Activated naive CD8-positive, alpha-beta T cell (primary cell): ENCODE measurements around the gene PRAC1.

ENCODE experiments used
- H3K27ac Mint-ChIP-seq: one replicate; pipeline ENCODE4 v1.8.0; 2021; ENCODE audit warnings: mixed read lengths
- H3K27me3 Mint-ChIP-seq: one replicate; pipeline ENCODE4 v1.8.0; 2021; ENCODE audit warnings: mixed read lengths
- H3K36me3 Mint-ChIP-seq: one replicate; pipeline ENCODE4 v1.8.0; 2021; ENCODE audit warnings: mixed read lengths
- H3K4me1 Mint-ChIP-seq: one replicate; pipeline ENCODE4 v1.8.0; 2021; ENCODE audit warnings: low read depth, mixed read lengths
- H3K4me3 Mint-ChIP-seq: one replicate; pipeline ENCODE4 v1.8.0; 2021; ENCODE audit warnings: mild to moderate bottlenecking, mixed read lengths
- H3K9me3 Mint-ChIP-seq: one replicate; pipeline ENCODE4 v1.8.0; 2021; ENCODE audit warnings: low read depth, mixed read lengths

Gene PRAC1

GRCh38 chr17:48751733-48752398, 29.5 kb upstream of the PRAC1 start:
- H3K27me3 Mint-ChIP-seq, result peaks cover 56% of the 10 kb centered on the region
- H3K36me3 Mint-ChIP-seq, result no peaks in the 10 kb centered on the region
- H3K27ac Mint-ChIP-seq, result no peak overlapping the region
- no peaks in the 10 kb centered on the region for H3K9me3 Mint-ChIP-seq
- peaks cover 25% of the 10 kb centered on the region for H3K4me1 Mint-ChIP-seq
- no peak overlapping the region for H3K4me3 Mint-ChIP-seq

- peaks cover 61% of the 10 kb centered on the region for H3K27me3 Mint-ChIP-seq
- no peaks in the 10 kb centered on the region for H3K9me3 Mint-ChIP-seq
- H3K36me3 Mint-ChIP-seq, result no peaks in the 10 kb centered on the region
- no peak overlapping the region for H3K27ac Mint-ChIP-seq
- H3K4me3 Mint-ChIP-seq, result no peak overlapping the region
- H3K4me1 Mint-ChIP-seq, result peaks cover 30% of the 10 kb centered on the region
These were observed 28.9 kb upstream of the PRAC1 start for GRCh38 chr17:48751172-48751571.

GRCh38 chr17:48749621-48750553, 27.6 kb upstream of the PRAC1 start:
- Mint-ChIP-seq H3K27ac (no peak overlapping the region), H3K36me3 (no peaks in the 10 kb centered on the region), H3K9me3 (no peaks in the 10 kb centered on the region), H3K4me3 (no peak overlapping the region), H3K4me1 (peaks cover 32% of the 10 kb centered on the region), H3K27me3 (peaks cover 61% of the 10 kb centered on the region)

GRCh38 chr17:48748718-48749566, 26.6 kb upstream of the PRAC1 start:
- H3K27me3 Mint-ChIP-seq, result peaks cover 61% of the 10 kb centered on the region
- H3K9me3 Mint-ChIP-seq, result no peaks in the 10 kb centered on the region
- peaks cover 26% of the 10 kb centered on the region for H3K4me1 Mint-ChIP-seq
- H3K27ac Mint-ChIP-seq, result no peak overlapping the region
- H3K36me3 Mint-ChIP-seq, result no peaks in the 10 kb centered on the region
- no peak overlapping the region for H3K4me3 Mint-ChIP-seq

GRCh38 chr17:48747445-48748363, 25.4 kb upstream of the PRAC1 start:
- H3K36me3 Mint-ChIP-seq, result no peaks in the 10 kb centered on the region
- H3K27ac Mint-ChIP-seq, result no peak overlapping the region
- peaks cover 17% of the 10 kb centered on the region for H3K4me1 Mint-ChIP-seq
- peaks cover 58% of the 10 kb centered on the region for H3K27me3 Mint-ChIP-seq
- H3K9me3 Mint-ChIP-seq, result no peaks in the 10 kb centered on the region
- H3K4me3 Mint-ChIP-seq, result no peak overlapping the region

GRCh38 chr17:48746916-48747444, 24.7 kb upstream of the PRAC1 start:
- Mint-ChIP-seq H3K36me3 (no peaks in the 10 kb centered on the region), H3K27me3 (peaks cover 60% of the 10 kb centered on the region), H3K9me3 (no peaks in the 10 kb centered on the region), H3K27ac (no peak overlapping the region), H3K4me3 (no peak overlapping the region), H3K4me1 (peaks cover 15% of the 10 kb centered on the region)

GRCh38 chr17:48745381-48746275, 23.3 kb upstream of the PRAC1 start:
- H3K27ac Mint-ChIP-seq, result no peak overlapping the region
- peaks cover 11% of the 10 kb centered on the region for H3K4me1 Mint-ChIP-seq
- H3K9me3 Mint-ChIP-seq, result no peaks in the 10 kb centered on the region
- H3K27me3 Mint-ChIP-seq, result peaks cover 55% of the 10 kb centered on the region
- H3K4me3 Mint-ChIP-seq, result no peak overlapping the region
- H3K36me3 Mint-ChIP-seq, result no peaks in the 10 kb centered on the region

GRCh38 chr17:48740537-48740936, 18.2 kb upstream of the PRAC1 start:
- H3K27me3 Mint-ChIP-seq, result peaks cover 59% of the 10 kb centered on the region
- no peaks in the 10 kb centered on the region for H3K9me3 Mint-ChIP-seq
- peaks cover 9% of the 10 kb centered on the region for H3K4me1 Mint-ChIP-seq
- no peak overlapping the region for H3K4me3 Mint-ChIP-seq
- no peak overlapping the region for H3K27ac Mint-ChIP-seq
- H3K36me3 Mint-ChIP-seq, result no peaks in the 10 kb centered on the region

- Mint-ChIP-seq H3K27ac (no peak overlapping the region), H3K4me1 (peaks cover 12% of the 10 kb centered on the region), H3K4me3 (peak overlapping the region; percentile 52), H3K9me3 (no peaks in the 10 kb centered on the region), H3K27me3 (peaks cover 59% of the 10 kb centered on the region), H3K36me3 (no peaks in the 10 kb centered on the region)
These were observed 16.6 kb upstream of the PRAC1 start for GRCh38 chr17:48738803-48739526.

- H3K27ac Mint-ChIP-seq, result no peak overlapping the region
- H3K27me3 Mint-ChIP-seq, result peaks cover 60% of the 10 kb centered on the region
- H3K9me3 Mint-ChIP-seq, result no peaks in the 10 kb centered on the region
- H3K4me3 Mint-ChIP-seq, result no peak overlapping the region
- peaks cover 17% of the 10 kb centered on the region for H3K4me1 Mint-ChIP-seq
- no peaks in the 10 kb centered on the region for H3K36me3 Mint-ChIP-seq
These were observed 16.1 kb upstream of the PRAC1 start for GRCh38 chr17:48738424-48738802.

- peaks cover 61% of the 10 kb centered on the region for H3K27me3 Mint-ChIP-seq
- no peak overlapping the region for H3K4me3 Mint-ChIP-seq
- no peaks in the 10 kb centered on the region for H3K36me3 Mint-ChIP-seq
- H3K4me1 Mint-ChIP-seq, result peaks cover 23% of the 10 kb centered on the region
- no peaks in the 10 kb centered on the region for H3K9me3 Mint-ChIP-seq
- no peak overlapping the region for H3K27ac Mint-ChIP-seq
These were observed 15.2 kb upstream of the PRAC1 start for GRCh38 chr17:48737330-48738043.

- Mint-ChIP-seq H3K27me3 (peaks cover 70% of the 10 kb centered on the region), H3K4me3 (no peak overlapping the region)
These were observed 12.7 kb upstream of the PRAC1 start for GRCh38 chr17:48735062-48735351.

More at GRCh38 chr17:48735062-48735351, 12.7 kb upstream of the PRAC1 start:
- Mint-ChIP-seq H3K4me1 (peaks cover 28% of the 10 kb centered on the region), H3K27ac (no peak overlapping the region), H3K9me3 (no peaks in the 10 kb centered on the region), H3K36me3 (no peaks in the 10 kb centered on the region)
